OCI-LY1 (cell line): ENCODE measurements around the gene SPRY1.

ENCODE experiments used
- H2AFZ ChIP-seq: fragments of 200-600 bp; sonication (generic), shearing (Covaris generic); 2 replicates; pipeline ENCODE4 v1.6.0; 2014; ENCODE audit warnings: antibody characterized with exemption, mild to moderate bottlenecking, low read length
- H3F3A ChIP-seq: fragments of 200-600 bp; sonication (generic), shearing (Covaris generic); 2 replicates; pipeline ENCODE4 v1.6.0; 2014; ENCODE audit warnings: mild to moderate bottlenecking, antibody characterized with exemption, low read length, moderate library complexity; ENCODE audit not compliant: insufficient read depth
- H3K27ac ChIP-seq: fragments of 200-600 bp; sonication (generic); 2 replicates; pipeline ENCODE4 v1.5.1; 2014; ENCODE audit warnings: low read length, mixed run types, mild to moderate bottlenecking, low read depth; ENCODE audit not compliant: poor library complexity, severe bottlenecking
- H3K27me3 ChIP-seq: fragments of 200-600 bp; sonication (generic); 2 replicates; pipeline ENCODE4 v1.6.0; 2014; ENCODE audit warnings: antibody characterized with exemption, mild to moderate bottlenecking, low read length, moderate library complexity; ENCODE audit not compliant: insufficient read depth
- H3K36me3 ChIP-seq: fragments of 200-600 bp; sonication (generic); 2 replicates; pipeline ENCODE4 v1.6.1; 2014; ENCODE audit warnings: mild to moderate bottlenecking, antibody characterized with exemption, low read length, moderate library complexity, mixed read lengths; ENCODE audit not compliant: insufficient read depth
- H3K4me1 ChIP-seq: fragments of 200-600 bp; sonication (generic); 2 replicates; pipeline ENCODE4 v1.5.1; 2014; ENCODE audit warnings: mild to moderate bottlenecking, low read length, moderate library complexity; ENCODE audit not compliant: insufficient read depth, severe bottlenecking
- H3K4me2 ChIP-seq: fragments of 200-600 bp; sonication (generic), shearing (Covaris generic); 2 replicates; pipeline ENCODE4 v1.6.1; 2014; ENCODE audit warnings: low read length
- H3K4me3 ChIP-seq: fragments of 200-600 bp; sonication (generic); 2 replicates; pipeline ENCODE4 v1.5.1; 2014; ENCODE audit warnings: low read length, low read depth, mild to moderate bottlenecking, mixed read lengths; ENCODE audit not compliant: poor library complexity, severe bottlenecking
- H3K79me2 ChIP-seq: fragments of 200-600 bp; shearing (Covaris generic); 2 replicates; pipeline ENCODE4 v1.6.1; 2016; ENCODE audit warnings: mixed run types, low read length, mixed read lengths; ENCODE audit not compliant: insufficient read depth
- H3K9ac ChIP-seq: fragments of 200-600 bp; sonication (generic), shearing (Covaris generic); 2 replicates; pipeline ENCODE4 v1.6.1; 2014; ENCODE audit warnings: mild to moderate bottlenecking, low read length, mixed read lengths
- H3K9me2 ChIP-seq: fragments of 200-600 bp; sonication (generic), shearing (Covaris generic); 2 replicates; pipeline ENCODE4 v1.6.1; 2014; ENCODE audit warnings: low read depth, mild to moderate bottlenecking, low read length, mixed read lengths
- H3K9me3 ChIP-seq: fragments of 200-600 bp; shearing (Covaris generic); 2 replicates; pipeline ENCODE4 v1.6.1; 2014; ENCODE audit warnings: low read length, mixed read lengths
- H4K20me1 ChIP-seq: fragments of 200-600 bp; sonication (generic), shearing (Covaris generic); 2 replicates; pipeline ENCODE4 v1.6.0; 2016; ENCODE audit warnings: mild to moderate bottlenecking, low read length; ENCODE audit not compliant: insufficient read depth
- EZH2 ChIP-seq: fragments of 200-600 bp; sonication (generic), shearing (Covaris generic); IDR thresholded peaks from 2 replicates; pipeline ENCODE4 v1.8.0; 2017; ENCODE audit warnings: borderline replicate concordance, mixed run types, mild to moderate bottlenecking, antibody characterized with exemption, low read length, moderate library complexity, mixed read lengths
- TF ChIP-seq, protein P1 (sequence below): fragments of 200-600 bp; sonication (generic), shearing (Covaris generic); IDR thresholded peaks from 2 replicates; pipeline ENCODE4 v1.5.1; 2017; ENCODE audit warnings: mild to moderate bottlenecking, antibody characterized with exemption, low read length, moderate library complexity, mixed read lengths

SPRY1 gene

DNA sequence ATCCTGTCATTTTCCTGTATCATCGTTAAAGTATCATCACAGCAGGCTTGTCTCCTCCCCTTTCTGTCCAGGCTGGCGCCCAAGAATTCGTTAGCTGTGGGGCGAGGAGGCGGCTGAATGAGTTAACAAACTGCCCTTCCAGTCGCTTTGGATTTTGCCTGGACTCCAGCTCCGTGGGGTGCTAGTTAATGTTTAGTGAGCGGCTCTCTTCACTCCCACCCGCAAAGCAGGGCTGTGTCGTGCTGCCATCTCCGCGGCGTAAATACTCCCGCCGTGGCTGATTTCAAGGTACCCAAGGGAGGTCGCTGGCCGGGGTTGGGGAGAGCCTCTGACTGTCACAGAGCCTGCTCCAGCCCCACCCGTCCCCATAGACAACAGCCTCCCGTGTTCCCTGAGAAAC lies 44.9 kb upstream of the SPRY1 start:
- no peak overlapping the region for H3K4me2 ChIP-seq
- H3K36me3 ChIP-seq, result peaks cover 67% of the 10 kb centered on the region
- H3K9ac ChIP-seq, result no peak overlapping the region
- H3K27me3 ChIP-seq, result no peaks in the 10 kb centered on the region
- no peak for TF ChIP-seq EZH2
- TF ChIP-seq, protein P1, sequence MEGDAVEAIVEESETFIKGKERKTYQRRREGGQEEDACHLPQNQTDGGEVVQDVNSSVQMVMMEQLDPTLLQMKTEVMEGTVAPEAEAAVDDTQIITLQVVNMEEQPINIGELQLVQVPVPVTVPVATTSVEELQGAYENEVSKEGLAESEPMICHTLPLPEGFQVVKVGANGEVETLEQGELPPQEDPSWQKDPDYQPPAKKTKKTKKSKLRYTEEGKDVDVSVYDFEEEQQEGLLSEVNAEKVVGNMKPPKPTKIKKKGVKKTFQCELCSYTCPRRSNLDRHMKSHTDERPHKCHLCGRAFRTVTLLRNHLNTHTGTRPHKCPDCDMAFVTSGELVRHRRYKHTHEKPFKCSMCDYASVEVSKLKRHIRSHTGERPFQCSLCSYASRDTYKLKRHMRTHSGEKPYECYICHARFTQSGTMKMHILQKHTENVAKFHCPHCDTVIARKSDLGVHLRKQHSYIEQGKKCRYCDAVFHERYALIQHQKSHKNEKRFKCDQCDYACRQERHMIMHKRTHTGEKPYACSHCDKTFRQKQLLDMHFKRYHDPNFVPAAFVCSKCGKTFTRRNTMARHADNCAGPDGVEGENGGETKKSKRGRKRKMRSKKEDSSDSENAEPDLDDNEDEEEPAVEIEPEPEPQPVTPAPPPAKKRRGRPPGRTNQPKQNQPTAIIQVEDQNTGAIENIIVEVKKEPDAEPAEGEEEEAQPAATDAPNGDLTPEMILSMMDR, result no peak
- no peak overlapping the region for H3K4me3 ChIP-seq
- H4K20me1 ChIP-seq, result no peaks in the 10 kb centered on the region
- no peaks in the 10 kb centered on the region for H3F3A ChIP-seq
- H2AFZ ChIP-seq, result no peak overlapping the region
- H3K79me2 ChIP-seq, result no peaks in the 10 kb centered on the region
- no peaks in the 10 kb centered on the region for H3K9me2 ChIP-seq
- H3K9me3 ChIP-seq, result no peaks in the 10 kb centered on the region
- peak overlapping the region; percentile 67 for H3K27ac ChIP-seq
- peaks cover 80% of the 10 kb centered on the region for H3K4me1 ChIP-seq

DNA sequence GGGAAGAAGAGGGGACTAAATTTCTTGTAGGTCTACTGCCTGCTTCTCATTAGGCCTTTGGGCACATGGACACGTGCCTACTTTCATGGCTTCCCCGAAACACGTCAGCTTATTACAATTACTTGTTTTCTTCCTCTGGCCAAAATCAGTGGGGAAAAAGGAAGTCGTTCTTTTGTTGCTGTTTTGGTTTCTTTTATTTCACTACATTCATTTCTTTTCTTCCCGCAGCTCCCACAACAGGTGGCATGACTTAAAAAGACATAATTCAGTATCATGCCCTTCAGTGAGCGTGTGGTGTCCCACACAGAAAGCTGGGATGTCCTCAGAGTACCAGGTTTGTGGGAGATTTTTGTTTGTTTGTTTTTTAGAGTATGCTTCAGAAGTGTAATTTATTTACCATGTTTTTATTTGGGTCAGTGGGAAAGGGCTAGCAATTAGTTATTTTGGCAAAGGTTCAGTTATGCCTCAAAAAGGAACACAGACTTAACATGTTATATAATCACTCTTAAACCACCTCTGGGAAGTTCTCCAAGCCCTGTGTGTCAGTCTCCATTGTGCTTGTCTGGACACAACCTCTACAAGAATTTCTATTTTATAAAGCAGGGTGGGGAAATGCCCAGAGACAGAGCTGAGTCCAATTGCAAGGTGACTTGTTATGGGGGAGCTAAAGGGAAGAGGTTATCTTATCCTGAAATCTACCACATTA lies 44.2 kb upstream of the SPRY1 start:
- H3K4me3 ChIP-seq, result no peak overlapping the region
- H3K27me3 ChIP-seq, result no peaks in the 10 kb centered on the region
- H3K4me1 ChIP-seq, result peaks cover 80% of the 10 kb centered on the region
- H3K4me2 ChIP-seq, result peak overlapping the region; percentile 36; the same call in 1 of the 2 replicates
- H3K9me2 ChIP-seq, result no peaks in the 10 kb centered on the region
- TF ChIP-seq EZH2, result no peak
- TF ChIP-seq, protein P1, result no peak
- H3K79me2 ChIP-seq, result no peaks in the 10 kb centered on the region
- H3K36me3 ChIP-seq, result peaks cover 64% of the 10 kb centered on the region
- H3K27ac ChIP-seq, result peak overlapping the region; percentile 67
- H3K9ac ChIP-seq, result peak overlapping the region; percentile 33; the same call in 1 of the 2 replicates
- no peaks in the 10 kb centered on the region for H3K9me3 ChIP-seq
- no peaks in the 10 kb centered on the region for H3F3A ChIP-seq
- H4K20me1 ChIP-seq, result no peaks in the 10 kb centered on the region
- no peak overlapping the region for H2AFZ ChIP-seq

DNA sequence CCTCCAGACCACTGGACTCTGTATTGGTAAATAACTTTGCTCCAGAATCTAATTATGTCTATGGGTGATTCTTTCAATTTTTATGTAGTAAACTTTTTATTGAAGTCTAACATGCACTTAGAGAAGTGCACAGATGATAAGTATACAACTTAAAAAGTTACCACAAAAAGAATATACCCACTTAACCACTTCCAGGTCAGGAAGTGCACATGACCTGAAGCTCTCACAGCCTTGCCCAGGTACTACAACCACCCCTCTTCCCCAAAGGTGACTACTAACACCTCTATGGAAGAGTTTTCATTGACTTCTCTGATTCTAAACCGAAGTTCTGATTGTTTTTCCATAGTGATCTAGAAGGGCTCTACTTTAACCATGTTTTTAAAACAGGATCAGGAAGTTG lies 43.6 kb upstream of the SPRY1 start:
- Histone ChIP-seq H4K20me1 (no peaks in the 10 kb centered on the region), H3K4me3 (no peak overlapping the region), H3K27ac (peak overlapping the region; percentile 67), H3K79me2 (no peaks in the 10 kb centered on the region), H3K9me3 (no peaks in the 10 kb centered on the region), H3K9me2 (no peaks in the 10 kb centered on the region), H3F3A (no peaks in the 10 kb centered on the region), H3K27me3 (no peaks in the 10 kb centered on the region), H3K4me2 (peak overlapping the region; percentile 36; the same call in 1 of the 2 replicates), H3K36me3 (peaks cover 58% of the 10 kb centered on the region), H3K9ac (peak overlapping the region; percentile 33; the same call in 1 of the 2 replicates), H2AFZ (no peak overlapping the region), H3K4me1 (peaks cover 82% of the 10 kb centered on the region)
- TF ChIP-seq, protein P1, result no peak
- no peak for TF ChIP-seq EZH2
